Duodenal mucosa (tissue), 2 donors: ENCODE data around the gene AKR1C2.
"Not testable (repeated sequence)": the region's sequence is repeated elsewhere in the genome, so short reads cannot be mapped to it uniquely, and the experiment has no call there.

Experiments
- H3K27ac ChIP-seq: one replicate; pipeline ENCODE4 v1.7.0; 2013; ENCODE audit warnings: low read depth, low read length
- H3K27me3 ChIP-seq, 2 donors: one replicate each; pipeline ENCODE4 v1.7.0; 2013; ENCODE audit warnings: low read length in 2 of 2, control low read depth in 1 of 2; ENCODE audit not compliant: insufficient read depth in 2 of 2, control insufficient read depth in 1 of 2
- H3K36me3 ChIP-seq, 2 donors: one replicate each; pipeline ENCODE4 v1.7.0; 2013; ENCODE audit warnings: low read length in 2 of 2, control low read depth in 1 of 2; ENCODE audit not compliant: insufficient read depth in 2 of 2, control insufficient read depth in 1 of 2
- H3K4me1 ChIP-seq, 2 donors: one replicate each; pipeline ENCODE4 v1.7.0; 2013; ENCODE audit warnings: low read length in 2 of 2, control low read depth in 1 of 2; ENCODE audit not compliant: insufficient read depth in 2 of 2, control insufficient read depth in 1 of 2
- H3K4me3 ChIP-seq, 2 donors: one replicate each; pipeline ENCODE4 v1.7.0; 2013; ENCODE audit warnings: low read length in 2 of 2, low read depth in 1 of 2
- H3K9ac ChIP-seq, 2 donors: one replicate each; pipeline ENCODE4 v1.7.0; 2013; ENCODE audit warnings: low read length in 2 of 2, low read depth in 1 of 2
- H3K9me3 ChIP-seq, 2 donors: one replicate each; pipeline ENCODE4 v1.7.0; 2013; ENCODE audit warnings: low read length in 2 of 2, control low read depth in 1 of 2; ENCODE audit not compliant: control insufficient read depth in 1 of 2

The AKR1C2 gene

GRCh38 chr10:5040781-5041470, 37.3 kb upstream of the AKR1C2 start:
- Histone ChIP-seq H3K9ac (no peak overlapping the region), H3K27ac (no peak overlapping the region), H3K4me3 (peak overlapping the region in 1 of 2 donors; percentile 9), H3K9me3 (no peaks in the 10 kb centered on the region), H3K4me1 (peaks cover 24 to 57% of the 10 kb centered on the region in 2 donors), H3K27me3 (no peaks in the 10 kb centered on the region), H3K36me3 (no peaks in the 10 kb centered on the region)

- Histone ChIP-seq H3K9me3 (no peaks in the 10 kb centered on the region), H3K36me3 (no peaks in the 10 kb centered on the region), H3K27me3 (no peaks in the 10 kb centered on the region), H3K4me1 (peaks cover 24 to 57% of the 10 kb centered on the region in 2 donors), H3K4me3 (no peak overlapping the region), H3K27ac (no peak overlapping the region), H3K9ac (no peak overlapping the region)
Observed at GRCh38 chr10:5040010-5040673, 36.5 kb upstream of the AKR1C2 start.

GRCh38 chr10:5038733-5039132, 35.1 kb upstream of the AKR1C2 start:
- H3K27ac ChIP-seq = no peak overlapping the region
- no peaks in the 10 kb centered on the region for H3K36me3 ChIP-seq
- no peak overlapping the region for H3K9ac ChIP-seq
- H3K4me3 ChIP-seq = no peak overlapping the region
- no peaks in the 10 kb centered on the region for H3K27me3 ChIP-seq
- H3K4me1 ChIP-seq = peaks cover 21 to 50% of the 10 kb centered on the region in 2 donors
- peaks cover 0 to 3% of the 10 kb centered on the region in 2 donors for H3K9me3 ChIP-seq

- no peak overlapping the region for H3K4me3 ChIP-seq
Observed at GRCh38 chr10:5038101-5038500, 34.4 kb upstream of the AKR1C2 start.

GRCh38 chr10:5036511-5036910, 32.9 kb upstream of the AKR1C2 start:
- peaks cover 0 to 3% of the 10 kb centered on the region in 2 donors for H3K9me3 ChIP-seq
- no peak overlapping the region for H3K27ac ChIP-seq
- H3K9ac ChIP-seq = no peak overlapping the region
- H3K4me1 ChIP-seq = peaks cover 11 to 29% of the 10 kb centered on the region in 2 donors
- H3K27me3 ChIP-seq = no peaks in the 10 kb centered on the region
- H3K36me3 ChIP-seq = no peaks in the 10 kb centered on the region
- H3K4me3 ChIP-seq = no peak overlapping the region

More at GRCh38 chr10:5038101-5038500, 34.4 kb upstream of the AKR1C2 start:
- no peak overlapping the region for H3K27ac ChIP-seq
- peaks cover 0 to 3% of the 10 kb centered on the region in 2 donors for H3K9me3 ChIP-seq
- no peak overlapping the region for H3K9ac ChIP-seq
- H3K36me3 ChIP-seq = no peaks in the 10 kb centered on the region
- no peaks in the 10 kb centered on the region for H3K27me3 ChIP-seq
- peaks cover 16 to 44% of the 10 kb centered on the region in 2 donors for H3K4me1 ChIP-seq

- H3K4me1 ChIP-seq = peaks cover 11 to 27% of the 10 kb centered on the region in 2 donors
- no peak overlapping the region for H3K9ac ChIP-seq
- H3K36me3 ChIP-seq = no peaks in the 10 kb centered on the region
- H3K9me3 ChIP-seq = peaks cover 0 to 3% of the 10 kb centered on the region in 2 donors
- H3K27me3 ChIP-seq = no peaks in the 10 kb centered on the region
- H3K4me3 ChIP-seq = no peak overlapping the region
- H3K27ac ChIP-seq = no peak overlapping the region
Observed at GRCh38 chr10:5035356-5035755, 31.7 kb upstream of the AKR1C2 start.

- H3K27ac ChIP-seq = no peak overlapping the region
- no peaks in the 10 kb centered on the region for H3K27me3 ChIP-seq
- no peak overlapping the region for H3K4me3 ChIP-seq
- peaks cover 0 to 3% of the 10 kb centered on the region in 2 donors for H3K9me3 ChIP-seq
- H3K4me1 ChIP-seq = peaks cover 11 to 27% of the 10 kb centered on the region in 2 donors
- H3K9ac ChIP-seq = no peak overlapping the region
- H3K36me3 ChIP-seq = no peaks in the 10 kb centered on the region
Observed at GRCh38 chr10:5034588-5034987, 30.9 kb upstream of the AKR1C2 start.

GRCh38 chr10:5033061-5033778, 29.6 kb upstream of the AKR1C2 start:
- no peak overlapping the region for H3K9ac ChIP-seq
- no peak overlapping the region for H3K27ac ChIP-seq
- H3K27me3 ChIP-seq = no peaks in the 10 kb centered on the region
- H3K4me1 ChIP-seq = peaks cover 11 to 23% of the 10 kb centered on the region in 2 donors
- H3K36me3 ChIP-seq = no peaks in the 10 kb centered on the region
- H3K4me3 ChIP-seq = no peak overlapping the region
- H3K9me3 ChIP-seq = peaks cover 0 to 3% of the 10 kb centered on the region in 2 donors

- not testable (repeated sequence) for H3K27ac ChIP-seq, H3K4me3 ChIP-seq, H3K27me3 ChIP-seq, H3K36me3 ChIP-seq, H3K9me3 ChIP-seq, H3K9ac ChIP-seq
- H3K4me1 ChIP-seq = peaks cover 11 to 17% of the 10 kb centered on the region in 2 donors
Observed at GRCh38 chr10:5032444-5032843, 28.8 kb upstream of the AKR1C2 start.

GRCh38 chr10:5031588-5031987, 27.9 kb upstream of the AKR1C2 start:
- not testable (repeated sequence) for H3K27me3 ChIP-seq, H3K36me3 ChIP-seq, H3K27ac ChIP-seq, H3K4me3 ChIP-seq, H3K9ac ChIP-seq, H3K9me3 ChIP-seq
- peaks cover 4 to 10% of the 10 kb centered on the region in 2 donors for H3K4me1 ChIP-seq
